Mesenchymal stem cell (in vitro differentiated cells and primary cell): ENCODE data around the gene PIM1.

ENCODE experiments used
- DNase-seq: peaks from one replicate; pipeline ENCODE4 v3.0.0-alpha.2; 2013
- H2AFZ ChIP-seq: one replicate; pipeline ENCODE4 v1.6.1; 2013; ENCODE audit warnings: low read depth, mild to moderate bottlenecking, control low read depth, inconsistent platforms, low read length, moderate library complexity
- H2AK5ac ChIP-seq: 2 replicates; pipeline ENCODE4 v1.6.1; 2013; ENCODE audit warnings: low read length, moderate library complexity, mild to moderate bottlenecking, inconsistent platforms; ENCODE audit not compliant: severe bottlenecking
- H2BK120ac ChIP-seq: one replicate; pipeline ENCODE4 v1.6.1; 2013; ENCODE audit warnings: low read depth, mild to moderate bottlenecking, inconsistent platforms, low read length, moderate library complexity
- H2BK12ac ChIP-seq, 2 experiments: one replicate each; pipeline ENCODE4 v1.6.1; 2013; ENCODE audit warnings: inconsistent platforms in 2 of 2, low read length in 2 of 2, mild to moderate bottlenecking in 2 of 2, moderate library complexity in 2 of 2, control low read depth in 1 of 2
- H2BK15ac ChIP-seq: one replicate; pipeline ENCODE4 v1.6.1; 2013; ENCODE audit warnings: mild to moderate bottlenecking, low read depth, inconsistent platforms; ENCODE audit not compliant: poor library complexity, severe bottlenecking
- H2BK5ac ChIP-seq: 2 replicates; pipeline ENCODE4 v1.6.1; 2013; ENCODE audit warnings: low read depth, mild to moderate bottlenecking, low read length, control low read depth, inconsistent platforms; ENCODE audit not compliant: poor library complexity, severe bottlenecking
- H3K14ac ChIP-seq, 2 experiments: one replicate each; pipeline ENCODE4 v1.6.1; 2013; ENCODE audit warnings: inconsistent platforms in 2 of 2, low read length in 2 of 2, control low read depth in 1 of 2, mild to moderate bottlenecking in 1 of 2, moderate library complexity in 1 of 2
- H3K18ac ChIP-seq, 2 experiments: one replicate each; pipeline ENCODE4 v1.6.1; 2013; ENCODE audit warnings: inconsistent platforms in 2 of 2, low read length in 2 of 2, control low read depth in 1 of 2, low read depth in 1 of 2, mild to moderate bottlenecking in 1 of 2
- H3K23ac ChIP-seq, 2 experiments: one replicate each; pipeline ENCODE4 v1.6.1; 2013; ENCODE audit warnings: inconsistent platforms in 2 of 2, low read length in 2 of 2, mild to moderate bottlenecking in 2 of 2, moderate library complexity in 2 of 2, control low read depth in 1 of 2
- H3K27ac ChIP-seq: 2 replicates; pipeline ENCODE4 v1.5.1; 2013; ENCODE audit warnings: mild to moderate bottlenecking, moderate library complexity, low read length, control low read depth, inconsistent platforms; ENCODE audit not compliant: poor library complexity, severe bottlenecking
- H3K27me3 ChIP-seq, 2 experiments: 2 replicates each; pipeline versions ENCODE4 v1.6.1 to v1.7.0; 2013; ENCODE audit warnings: low read length in 2 of 2, mild to moderate bottlenecking in 2 of 2, moderate library complexity in 2 of 2, control low read depth in 1 of 2, inconsistent platforms in 1 of 2; ENCODE audit not compliant: control insufficient read depth in 1 of 2, insufficient read depth in 1 of 2
- H3K36me3 ChIP-seq, 2 experiments: 2 replicates each; pipeline versions ENCODE4 v1.6.1 to v1.7.0; 2013; ENCODE audit warnings: low read length in 2 of 2, control low read depth in 1 of 2, inconsistent platforms in 1 of 2, low read depth in 1 of 2, mild to moderate bottlenecking in 1 of 2; ENCODE audit not compliant: insufficient read depth in 2 of 2, control insufficient read depth in 1 of 2
- H3K4ac ChIP-seq, 2 experiments: one replicate each; pipeline ENCODE4 v1.6.1; 2013; ENCODE audit warnings: inconsistent platforms in 2 of 2, low read length in 2 of 2, mild to moderate bottlenecking in 2 of 2, moderate library complexity in 2 of 2, control low read depth in 1 of 2, low read depth in 1 of 2
- H3K4me1 ChIP-seq: 2 replicates; pipeline ENCODE4 v1.6.1; 2013; ENCODE audit warnings: low read depth, low read length, control low read depth; ENCODE audit not compliant: control insufficient read depth, insufficient read depth
- H3K4me2 ChIP-seq: 2 replicates; pipeline ENCODE4 v1.6.1; 2013; ENCODE audit warnings: low read length, mild to moderate bottlenecking, inconsistent platforms; ENCODE audit not compliant: poor library complexity, severe bottlenecking
- H3K4me3 ChIP-seq, 2 experiments: 2 replicates each; pipeline versions ENCODE4 v1.5.1 to v1.7.0; 2013; ENCODE audit warnings: low read length in 2 of 2, mild to moderate bottlenecking in 2 of 2, control low read depth in 1 of 2, low read depth in 1 of 2; ENCODE audit not compliant: insufficient read depth in 1 of 2
- H3K79me1 ChIP-seq: replicated peaks from 2 replicates; pipeline ENCODE4 v1.6.1; 2013; ENCODE audit warnings: mild to moderate bottlenecking, control low read depth, low read length, inconsistent platforms; ENCODE audit not compliant: poor library complexity, severe bottlenecking
- H3K9ac ChIP-seq: 2 replicates; pipeline ENCODE4 v1.7.0; 2013; ENCODE audit warnings: mild to moderate bottlenecking, low read length, moderate library complexity
- H3K9me3 ChIP-seq: 2 replicates; pipeline ENCODE4 v1.7.0; 2013; ENCODE audit warnings: mild to moderate bottlenecking, low read length; ENCODE audit not compliant: control insufficient read depth
- H4K8ac ChIP-seq: one replicate; pipeline ENCODE4 v1.6.1; 2013; ENCODE audit warnings: inconsistent platforms, mild to moderate bottlenecking, low read length, moderate library complexity
- H4K91ac ChIP-seq: one replicate; pipeline ENCODE4 v1.6.1; 2013; ENCODE audit warnings: mild to moderate bottlenecking, low read length, inconsistent platforms
- WGBS: methylation state at CpG from one replicate; pipeline ENCODE4 v1.1.7; 2013; ENCODE audit warnings: mixed read lengths; 5-methylcytosine and 5-hydroxymethylcytosine counted together

PIM1 gene

DNA sequence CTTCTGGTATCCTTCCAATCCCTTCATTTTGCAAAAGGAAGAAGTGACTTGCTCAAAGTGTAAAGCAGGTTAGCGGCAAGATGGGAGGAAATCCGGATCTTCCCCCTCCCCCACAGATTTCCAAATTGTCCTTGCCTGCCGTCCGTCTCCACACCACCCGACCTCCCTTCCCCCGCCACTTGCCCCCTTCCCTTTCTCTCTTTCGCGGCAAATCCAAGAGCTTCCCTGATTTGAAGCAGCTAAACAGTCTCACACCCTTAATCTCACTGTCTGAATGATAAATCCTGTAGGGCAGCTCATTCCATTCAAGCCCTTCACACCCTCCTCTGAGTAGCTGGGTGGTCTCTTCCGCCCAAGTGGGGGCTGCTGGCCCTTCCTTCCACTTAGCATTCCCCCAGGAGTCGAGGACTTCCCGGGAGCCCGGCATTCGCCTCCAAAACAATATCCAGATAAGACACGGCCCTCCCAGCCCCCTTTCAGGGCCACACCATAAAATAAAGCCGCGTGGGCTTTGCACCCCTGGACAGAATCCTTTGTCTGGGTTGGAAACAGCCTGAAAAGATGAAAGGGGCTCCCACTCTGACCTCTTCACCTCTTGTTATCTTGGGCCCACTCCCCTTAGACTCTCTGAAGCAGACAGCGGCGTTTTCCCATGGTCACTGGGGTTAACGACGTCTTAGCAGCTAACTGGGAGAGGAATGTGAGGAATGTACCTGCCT lies 44.0 kb upstream of the PIM1 start:
- Histone ChIP-seq H3K4me3 (no peak overlapping the region), H4K8ac (peak overlapping the region; percentile 54), H2BK120ac (peak overlapping the region; percentile 66), H2AFZ (peak overlapping the region; percentile 84), H2BK5ac (peak overlapping the region; percentile 93), H3K27me3 (no peaks in the 10 kb centered on the region), H3K9ac (peak overlapping the region; percentile 3), H3K9me3 (no peaks in the 10 kb centered on the region), H3K4ac (peak overlapping the region; percentile 59 to 68), H4K91ac (peak overlapping the region; percentile 53), H3K18ac (peak overlapping the region; percentile 73 to 88), H2BK12ac (peak overlapping the region; percentile 19 to 31), H2BK15ac (peak overlapping the region; percentile 91), H3K4me1 (peaks cover 28% of the 10 kb centered on the region), H3K14ac (no peak overlapping the region), H3K36me3 (no peaks in the 10 kb centered on the region), H3K4me2 (peak overlapping the region; percentile 24), H3K23ac (no peak overlapping the region), H3K79me1 (no peaks in the 10 kb centered on the region), H3K27ac (peak overlapping the region; percentile 76), H2AK5ac (no peak overlapping the region)
- WGBS = 5% methylated on average over 20 of the region's 20 CpGs
- DNase-seq = no peak

DNA sequence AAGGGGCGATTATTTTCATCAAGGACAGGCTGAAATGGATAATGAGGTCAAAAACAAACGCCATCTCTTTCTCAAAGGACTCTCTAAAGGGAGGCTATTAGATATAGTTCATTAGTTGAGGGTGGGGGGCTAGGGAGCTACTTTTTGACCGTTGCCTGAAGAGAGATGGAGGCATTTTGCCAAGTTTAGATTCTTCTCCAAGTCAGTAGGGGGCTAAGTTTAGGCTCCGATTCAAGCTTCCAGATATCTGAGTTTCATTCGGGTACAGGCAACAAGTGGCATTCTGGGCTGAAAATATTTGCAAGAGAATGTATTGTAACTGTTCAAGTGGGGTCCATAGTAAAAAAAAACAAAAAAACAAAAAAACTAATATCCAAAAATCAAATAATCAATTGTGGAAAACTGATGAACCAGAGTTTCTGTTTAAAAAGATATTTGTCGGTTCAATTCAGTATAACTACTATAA lies 43.4 kb upstream of the PIM1 start:
- DNase-seq = no peak
- no peak overlapping the region for H3K23ac ChIP-seq
- H4K8ac ChIP-seq = peak overlapping the region; percentile 54
- H3K4ac ChIP-seq = peak overlapping the region in 1 of 2 experiments; percentile 59
- H2AK5ac ChIP-seq = no peak overlapping the region
- no peak overlapping the region for H2BK120ac ChIP-seq
- peak overlapping the region; percentile 93 for H2BK5ac ChIP-seq
- H3K14ac ChIP-seq = no peak overlapping the region
- peak overlapping the region; percentile 47 for H2AFZ ChIP-seq
- no peak overlapping the region for H3K4me3 ChIP-seq
- H3K4me1 ChIP-seq = peaks cover 34% of the 10 kb centered on the region
- H3K27ac ChIP-seq = peak overlapping the region; percentile 76
- H3K9ac ChIP-seq = no peak overlapping the region
- WGBS = 12% methylated on average over 3 of the region's 6 CpGs
- peak overlapping the region; percentile 19 to 31 for H2BK12ac ChIP-seq
- no peaks in the 10 kb centered on the region for H3K79me1 ChIP-seq
- H2BK15ac ChIP-seq = no peak overlapping the region
- no peak overlapping the region for H3K4me2 ChIP-seq
- H4K91ac ChIP-seq = no peak overlapping the region
- H3K27me3 ChIP-seq = no peaks in the 10 kb centered on the region
- no peaks in the 10 kb centered on the region for H3K36me3 ChIP-seq
- H3K18ac ChIP-seq = peak overlapping the region; percentile 73 to 88
- H3K9me3 ChIP-seq = no peaks in the 10 kb centered on the region

GRCh38 chr6:37126961-37127616 lies 42.9 kb upstream of the PIM1 start:
- 43% methylated on average over 1 of the region's 1 CpG for WGBS

More at GRCh38 chr6:37126961-37127616, 42.9 kb upstream of the PIM1 start:
- H4K8ac ChIP-seq = no peak overlapping the region
- no peaks in the 10 kb centered on the region for H3K36me3 ChIP-seq
- no peak overlapping the region for H3K9ac ChIP-seq
- no peak overlapping the region for H2BK15ac ChIP-seq
- peaks cover 36% of the 10 kb centered on the region for H3K4me1 ChIP-seq
- no peak overlapping the region for H2AFZ ChIP-seq
- DNase-seq = no peak
- no peaks in the 10 kb centered on the region for H3K27me3 ChIP-seq
- no peak overlapping the region for H3K14ac ChIP-seq
- no peak overlapping the region for H4K91ac ChIP-seq
- peak overlapping the region in 1 of 2 experiments; percentile 55 for H2BK12ac ChIP-seq
- H3K4me2 ChIP-seq = no peak overlapping the region
- H3K4me3 ChIP-seq = no peak overlapping the region
- H3K18ac ChIP-seq = peak overlapping the region; percentile 31 to 41
- no peak overlapping the region for H3K23ac ChIP-seq
- peak overlapping the region; percentile 72 for H2AK5ac ChIP-seq
- no peak overlapping the region for H2BK5ac ChIP-seq
- H3K27ac ChIP-seq = peak overlapping the region; percentile 51
- no peak overlapping the region for H3K4ac ChIP-seq
- no peaks in the 10 kb centered on the region for H3K9me3 ChIP-seq
- peak overlapping the region; percentile 37 for H2BK120ac ChIP-seq
- H3K79me1 ChIP-seq = no peaks in the 10 kb centered on the region
